ENCODE measurements around the gene MLPH. TPM values are rescaled to one million over a fixed set of nuclear protein-coding genes. Genes with fewer than 3 reads are reported as not detected.
A peak's percentile ranks its signal among the peaks of the same experiment; 100 is the strongest.

MLPH gene
- total RNA-seq, 1 donor from 2014 or later = 91.0 TPM

GRCh38 chr2:237451643-237452469, 35.2 kb upstream of the MLPH start:
- Histone ChIP-seq H3K27me3 (no peaks in the 10 kb centered on the region), H3K9me3 (no peaks in the 10 kb centered on the region), H3K4me3 (no peak overlapping the region), H3K27ac (no peak overlapping the region), H3K4me1 (peaks cover 13 to 33% of the 10 kb centered on the region in 2 donors), H3K36me3 (no peaks in the 10 kb centered on the region)
- intact Hi-C loops (cut with DNase I) = no loop called here
- TF ChIP-seq CTCF (IDR thresholded peaks at IDR 0.05) = no peak
- no peak for DNase-seq (ENCODE audit: low spot score in 2 of 2)

GRCh38 chr2:237452861-237453260, 34.2 kb upstream of the MLPH start:
- intact Hi-C loops (cut with DNase I) = no loop called here
- H3K27ac ChIP-seq = no peak overlapping the region
- no peak for DNase-seq (ENCODE audit: low spot score in 2 of 2)
- H3K4me3 ChIP-seq = no peak overlapping the region
- no peaks in the 10 kb centered on the region for H3K36me3 ChIP-seq
- no peaks in the 10 kb centered on the region for H3K27me3 ChIP-seq
- peaks cover 13 to 36% of the 10 kb centered on the region in 2 donors for H3K4me1 ChIP-seq
- TF ChIP-seq CTCF (IDR thresholded peaks at IDR 0.05) = no peak
- no peaks in the 10 kb centered on the region for H3K9me3 ChIP-seq

- H3K27me3 ChIP-seq = no peaks in the 10 kb centered on the region
- no peak for DNase-seq (ENCODE audit: low spot score in 2 of 2)
- peaks cover 10 to 33% of the 10 kb centered on the region in 2 donors for H3K4me1 ChIP-seq
- no peak overlapping the region for H3K27ac ChIP-seq
- H3K36me3 ChIP-seq = no peaks in the 10 kb centered on the region
- intact Hi-C loops (cut with DNase I) = no loop called here
- no peak for TF ChIP-seq CTCF (IDR thresholded peaks at IDR 0.05)
- H3K9me3 ChIP-seq = no peaks in the 10 kb centered on the region
- H3K4me3 ChIP-seq = no peak overlapping the region
Observed at GRCh38 chr2:237453671-237454070, 33.4 kb upstream of the MLPH start.

GRCh38 chr2:237455764-237456163, 31.3 kb upstream of the MLPH start:
- no peak for DNase-seq (ENCODE audit: low spot score in 2 of 2)
- Histone ChIP-seq H3K27me3 (no peaks in the 10 kb centered on the region), H3K36me3 (no peaks in the 10 kb centered on the region), H3K9me3 (no peaks in the 10 kb centered on the region), H3K27ac (peak overlapping the region; percentile 82 to 88), H3K4me3 (no peak overlapping the region), H3K4me1 (peaks cover 5 to 25% of the 10 kb centered on the region in 2 donors)
- TF ChIP-seq CTCF (IDR thresholded peaks at IDR 0.05) = no peak
- intact Hi-C loops (cut with DNase I) = loop anchor here (2.0 to 5.0 kb wide), 2 partner anchors 19 to 33 kb away; no protein-coding TSS in a partner anchor

- intact Hi-C loops (cut with DNase I) = loop anchor here (2.0 to 5.0 kb wide), 2 partner anchors 20 to 34 kb away; no protein-coding TSS in a partner anchor
- Histone ChIP-seq H3K27me3 (no peaks in the 10 kb centered on the region), H3K4me1 (peaks cover 5 to 25% of the 10 kb centered on the region in 2 donors), H3K27ac (peak overlapping the region; percentile 82 to 88), H3K9me3 (no peaks in the 10 kb centered on the region), H3K4me3 (no peak overlapping the region), H3K36me3 (no peaks in the 10 kb centered on the region)
- TF ChIP-seq CTCF (IDR thresholded peaks at IDR 0.05) = no peak
- peak; percentile 84 to 97 for DNase-seq (ENCODE audit: low spot score in 2 of 2)
Observed at GRCh38 chr2:237456200-237456843, 30.7 kb upstream of the MLPH start.

Measured in ascending aorta (tissue), 2 donors.